ENCODE measurements around the gene MAN1A1.

DNA sequence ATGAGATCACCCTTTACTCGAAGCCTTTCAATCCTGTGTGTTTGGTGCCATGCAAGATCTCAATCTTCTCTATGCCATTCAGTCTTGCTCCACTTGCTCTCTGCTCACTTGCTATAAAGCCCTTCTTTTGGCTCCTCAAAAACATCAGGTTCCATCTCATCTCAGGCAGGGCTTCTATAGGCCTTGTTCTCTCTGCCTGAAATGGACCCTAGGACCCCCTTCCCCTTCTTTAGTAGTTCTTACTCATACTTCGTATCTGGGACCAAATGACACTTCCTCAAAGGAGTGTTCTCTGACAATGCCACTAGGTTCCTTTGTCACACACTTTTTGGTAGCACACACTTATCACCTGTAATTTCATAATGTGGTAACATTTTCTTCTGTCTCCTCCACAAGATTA, 154.4 kb downstream of the MAN1A1 start:
- TF ChIP-seq CTCF (IDR thresholded peaks at IDR 0.05) = no peak
- no peak for TF ChIP-seq POLR2A (IDR thresholded peaks at IDR 0.05)
